HepG2 (cell line): ENCODE results near the gene KIAA0232. TPM values are rescaled to one million over a fixed set of nuclear protein-coding genes. Genes with fewer than 3 reads are reported as not detected.
A peak's percentile ranks its signal among the peaks of the same experiment; 100 is the strongest.

ENCODE experiments used
- CENPBD1 ChIP-seq: sonication (generic); formaldehyde crosslinking; IDR thresholded peaks from 2 replicates; pipeline ENCODE4 v1.8.0; 2022; ENCODE audit warnings: missing genetic modification reagents, low read depth, mild to moderate bottlenecking, borderline replicate concordance
- FOXO4 ChIP-seq: sonication (generic); formaldehyde crosslinking; conservative IDR thresholded peaks from 2 replicates; pipeline ENCODE4 v1.8.1; 2023; ENCODE audit warnings: missing genetic modification reagents
- LRRFIP1 ChIP-seq: sonication (generic); formaldehyde crosslinking; conservative IDR thresholded peaks from 2 replicates; pipeline ENCODE4 v1.4.0; 2020; ENCODE audit warnings: missing genetic modification reagents
- PHB2 ChIP-seq: fragments of 450-650 bp; IDR thresholded peaks from 2 replicates; pipeline ENCODE4 v1.6.1; 2018; ENCODE audit not compliant: partially characterized antibody
- PRDM4 ChIP-seq: sonication (generic); formaldehyde crosslinking; IDR thresholded peaks from 2 replicates; pipeline ENCODE4 v1.9.0; 2021; ENCODE audit warnings: missing genetic modification reagents, borderline replicate concordance
- SRSF4 ChIP-seq: fragments of 200-400 bp; formaldehyde crosslinking; IDR thresholded peaks from one replicate; pipeline ENCODE4 v1.6.1; 2018; ENCODE audit warnings: mild to moderate bottlenecking, low read depth, low read length, moderate library complexity; ENCODE audit not compliant: poor library complexity, severe bottlenecking
- TBX3 ChIP-seq: fragments of 450-650 bp; IDR thresholded peaks from 2 replicates; pipeline ENCODE4 v1.6.1; 2017; ENCODE audit warnings: antibody characterized with exemption, mild to moderate bottlenecking, inconsistent platforms, borderline replicate concordance
- ZBTB25 ChIP-seq: IDR thresholded peaks from 2 replicates; pipeline ENCODE4 v1.6.1; 2018; ENCODE audit warnings: missing genetic modification reagents
- ZEB1 ChIP-seq: IDR thresholded peaks from 2 replicates; pipeline ENCODE4 v1.6.1; 2012; ENCODE audit warnings: mild to moderate bottlenecking, low read depth, inconsistent platforms; ENCODE audit not compliant: insufficient replicate concordance
- ZMYM2 ChIP-seq: sonication (generic); formaldehyde crosslinking; IDR thresholded peaks from 2 replicates; pipeline ENCODE4 v1.8.0; 2022; ENCODE audit warnings: mild to moderate bottlenecking, missing genetic modification reagents
- ZNF143 ChIP-seq: sonication (generic); formaldehyde crosslinking; IDR thresholded peaks from 2 replicates; pipeline ENCODE4 v1.4.0; 2020; ENCODE audit warnings: missing genetic modification reagents
- ZNF383 ChIP-seq: sonication (generic); formaldehyde crosslinking; IDR thresholded peaks from 2 replicates; pipeline ENCODE4 v1.4.0; 2020; ENCODE audit warnings: missing genetic modification reagents, mild to moderate bottlenecking, borderline replicate concordance
- ZNF512 ChIP-seq: sonication (generic); formaldehyde crosslinking; IDR thresholded peaks from 2 replicates; pipeline ENCODE4 v1.4.0; 2020; ENCODE audit warnings: mild to moderate bottlenecking, missing genetic modification reagents
- ZNF674 ChIP-seq: sonication (generic); formaldehyde crosslinking; IDR thresholded peaks from 2 replicates; pipeline ENCODE4 v1.5.0; 2020; ENCODE audit warnings: low read depth, mild to moderate bottlenecking, missing genetic modification reagents
- ZNF713 ChIP-seq: sonication (generic); formaldehyde crosslinking; IDR thresholded peaks from 2 replicates; pipeline ENCODE4 v1.4.0; 2020; ENCODE audit warnings: mild to moderate bottlenecking, missing genetic modification reagents
- ZNF720 ChIP-seq: sonication (generic); formaldehyde crosslinking; IDR thresholded peaks from 2 replicates; pipeline ENCODE4 v1.4.0; 2020; ENCODE audit warnings: missing genetic modification reagents
- polyA plus RNA-seq, 8 experiments: library from polyadenylated mRNA; depleted of rRNA in 3 of 8; stranded (reverse) in 7 of 8; unstranded in 1 of 8; fragments of >200 nt; fragmentation: Illumina TruSeq in 4 of 8; extraction: Trizol in 4 of 8; gene quantifications; 2 replicates each; pipeline versions ENCODE4 v1.2.1 to v1.2.3, GENCODE V29; 2011 to 2016; ENCODE audit warnings: low read depth in 4 of 8, missing spikeins in 1 of 8, mixed read lengths in 1 of 8; ENCODE audit not compliant: insufficient read depth in 1 of 8
- total RNA-seq, 5 experiments: library from RNA; depleted of rRNA; stranded (reverse); fragments of >200 nt; fragmentation: Illumina TruSeq; extraction: Trizol; gene quantifications; 2 replicates each; pipeline ENCODE4 v1.2.3, GENCODE V29; 2016; ENCODE audit warnings: low read depth in 1 of 5

KIAA0232 gene
- total and polyA plus RNA-seq, 2 of the 13 experiments (the other 11 are each of a cell fraction or from before 2014, with no cell fraction given) = 7.8 to 17.1 TPM

GRCh38 chr4:6902318-6903042 lies 120.0 kb downstream of the KIAA0232 start (continued):
- no peak for TF ChIP-seq LRRFIP1 (CRISPR knock-in tag)
- no peak for TF ChIP-seq ZNF674 (CRISPR knock-in tag)
- TF ChIP-seq PHB2 = no peak
- no peak for TF ChIP-seq FOXO4 (CRISPR knock-in tag)
- TF ChIP-seq ZNF143 (CRISPR knock-in tag) = no peak
- TF ChIP-seq CENPBD1 (CRISPR knock-in tag) = no peak
- TF ChIP-seq ZBTB25 = no peak
- no peak for TF ChIP-seq SRSF4
- no peak for TF ChIP-seq ZNF383 (CRISPR knock-in tag)
- TF ChIP-seq ZNF720 (CRISPR knock-in tag) = no peak
- peak; percentile 74; the same call in 1 of the 2 replicates for TF ChIP-seq ZMYM2 (CRISPR knock-in tag)
- no peak for TF ChIP-seq ZNF512 (CRISPR knock-in tag)
- no peak for TF ChIP-seq PRDM4 (CRISPR knock-in tag)
- no peak for TF ChIP-seq ZEB1
- no peak for TF ChIP-seq TBX3
- TF ChIP-seq ZNF713 (CRISPR knock-in tag) = no peak
